ENCODE measurements around the gene RAPH1.

DNA sequence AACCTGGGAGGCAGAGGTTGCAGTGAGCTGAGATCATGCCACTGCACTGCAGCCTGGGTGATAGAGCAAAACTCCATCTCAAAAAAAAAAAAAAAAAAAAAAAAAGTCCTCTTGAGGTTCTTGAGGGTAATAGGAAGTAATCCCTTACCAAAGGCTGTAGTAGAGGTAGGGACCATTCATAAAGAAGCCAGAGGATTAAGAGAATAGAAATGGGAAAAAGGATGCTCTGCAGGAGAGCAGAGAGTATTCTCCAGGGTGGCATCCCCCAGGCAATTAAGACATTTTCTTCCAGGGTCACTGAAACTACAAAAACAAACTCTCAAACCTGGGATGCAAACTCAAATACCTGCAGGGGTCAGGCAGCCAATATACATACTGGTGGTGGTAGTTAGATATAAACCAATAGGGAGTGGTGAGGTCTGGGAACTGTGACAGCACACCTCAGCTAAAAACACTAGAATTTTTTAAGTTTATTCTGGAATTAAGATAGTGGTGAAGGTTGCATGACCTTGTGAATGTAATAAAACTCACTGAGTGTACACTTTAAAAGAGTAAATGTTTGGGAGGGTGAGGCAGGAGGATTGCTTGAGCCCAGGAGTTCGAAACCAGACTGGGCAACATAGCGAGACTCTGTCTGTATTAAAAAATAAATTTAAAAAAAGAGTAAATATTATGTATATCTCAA is 24.7 kb downstream of the RAPH1 start:
- TF ChIP-seq, protein P1, sequence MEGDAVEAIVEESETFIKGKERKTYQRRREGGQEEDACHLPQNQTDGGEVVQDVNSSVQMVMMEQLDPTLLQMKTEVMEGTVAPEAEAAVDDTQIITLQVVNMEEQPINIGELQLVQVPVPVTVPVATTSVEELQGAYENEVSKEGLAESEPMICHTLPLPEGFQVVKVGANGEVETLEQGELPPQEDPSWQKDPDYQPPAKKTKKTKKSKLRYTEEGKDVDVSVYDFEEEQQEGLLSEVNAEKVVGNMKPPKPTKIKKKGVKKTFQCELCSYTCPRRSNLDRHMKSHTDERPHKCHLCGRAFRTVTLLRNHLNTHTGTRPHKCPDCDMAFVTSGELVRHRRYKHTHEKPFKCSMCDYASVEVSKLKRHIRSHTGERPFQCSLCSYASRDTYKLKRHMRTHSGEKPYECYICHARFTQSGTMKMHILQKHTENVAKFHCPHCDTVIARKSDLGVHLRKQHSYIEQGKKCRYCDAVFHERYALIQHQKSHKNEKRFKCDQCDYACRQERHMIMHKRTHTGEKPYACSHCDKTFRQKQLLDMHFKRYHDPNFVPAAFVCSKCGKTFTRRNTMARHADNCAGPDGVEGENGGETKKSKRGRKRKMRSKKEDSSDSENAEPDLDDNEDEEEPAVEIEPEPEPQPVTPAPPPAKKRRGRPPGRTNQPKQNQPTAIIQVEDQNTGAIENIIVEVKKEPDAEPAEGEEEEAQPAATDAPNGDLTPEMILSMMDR (IDR thresholded peaks at IDR 0.05) = no peak
- TF ChIP-seq POLR2A (IDR thresholded peaks at IDR 0.05) (no peak), EP300 (IDR thresholded peaks at IDR 0.05) (no peak)

All from gastroesophageal sphincter (tissue), 3 donors.